GM18858 (cell line): ENCODE measurements around the gene KIAA0232.
"Not testable (repeated sequence)": the region's sequence is repeated elsewhere in the genome, so short reads cannot be mapped to it uniquely, and the experiment has no call there.

Experiments used
- ATAC-seq: cut with Tn5 transposase; IDR thresholded peaks from one replicate; pipeline ENCODE4 v1.9.1; 2021; ENCODE audit not compliant: unreplicated experiment

Gene KIAA0232

DNA sequence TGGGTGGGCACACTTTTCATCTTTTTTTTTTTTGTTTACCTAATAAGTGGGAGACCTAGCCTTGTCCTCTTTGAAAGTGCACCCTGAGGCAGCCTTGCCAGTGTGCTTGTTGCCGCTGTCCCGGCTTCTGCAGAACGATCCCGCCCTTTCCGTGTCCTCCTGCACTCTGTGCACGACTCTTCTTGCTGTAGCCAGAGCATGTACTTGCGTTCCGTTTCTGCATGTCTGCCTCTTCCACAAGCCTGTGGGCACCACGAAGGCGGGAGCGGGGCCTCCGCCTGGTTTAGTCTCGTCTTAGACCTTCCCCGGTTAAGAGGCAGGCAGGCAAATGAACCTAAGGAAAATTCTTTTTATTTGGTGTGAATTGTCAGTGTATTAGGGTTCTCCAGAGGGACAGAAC lies 94.5 kb downstream of the KIAA0232 start:
- ATAC-seq = no peak

DNA sequence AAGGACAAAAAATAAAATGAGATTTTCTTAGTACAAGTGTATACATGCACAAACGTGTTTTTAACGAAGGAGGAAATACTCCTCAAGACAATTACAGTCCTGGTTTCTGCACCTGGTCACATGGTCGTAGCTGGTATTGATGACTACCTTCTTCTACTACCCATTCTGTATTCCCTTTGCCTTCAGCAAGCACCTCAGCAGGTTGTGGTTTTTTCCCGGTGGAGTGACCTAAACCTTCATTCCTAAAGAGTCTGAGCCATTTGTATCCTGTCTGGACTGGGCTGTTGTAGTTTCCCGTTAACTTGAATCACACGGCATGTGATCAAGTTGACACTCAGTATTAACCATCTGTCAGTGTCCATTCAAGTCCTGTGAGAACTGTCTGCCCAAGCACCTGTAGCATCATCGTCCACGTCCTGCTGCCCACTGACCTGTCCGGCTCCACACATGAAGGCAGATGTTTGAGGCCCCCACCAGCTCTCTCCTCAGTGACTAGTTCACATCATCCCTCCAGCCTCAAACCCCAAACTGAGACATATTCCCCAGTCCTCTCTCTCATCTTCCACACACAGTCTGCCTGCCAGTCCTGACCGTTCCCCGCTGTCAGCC lies 96.0 kb downstream of the KIAA0232 start:
- ATAC-seq = no peak

DNA sequence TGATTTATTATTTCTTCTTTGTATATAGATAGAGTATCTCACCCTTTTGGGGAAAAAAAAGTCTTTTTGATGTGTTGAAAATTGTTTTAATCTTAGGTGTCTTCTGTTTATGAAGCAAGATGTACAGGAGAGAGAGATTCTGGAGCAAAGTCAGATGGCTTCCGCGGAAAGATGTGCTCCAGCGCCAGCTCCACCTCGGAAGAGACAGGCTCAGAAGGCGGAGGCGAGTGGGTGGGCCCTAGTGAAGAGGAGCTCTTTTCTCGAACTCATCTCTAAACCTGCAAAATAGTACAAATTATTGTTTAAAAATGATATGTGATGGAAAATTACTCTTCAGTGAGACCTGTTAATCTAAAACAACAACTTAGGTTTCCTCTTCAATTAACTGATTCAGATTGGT lies 98.2 kb downstream of the KIAA0232 start:
- no peak for ATAC-seq

DNA sequence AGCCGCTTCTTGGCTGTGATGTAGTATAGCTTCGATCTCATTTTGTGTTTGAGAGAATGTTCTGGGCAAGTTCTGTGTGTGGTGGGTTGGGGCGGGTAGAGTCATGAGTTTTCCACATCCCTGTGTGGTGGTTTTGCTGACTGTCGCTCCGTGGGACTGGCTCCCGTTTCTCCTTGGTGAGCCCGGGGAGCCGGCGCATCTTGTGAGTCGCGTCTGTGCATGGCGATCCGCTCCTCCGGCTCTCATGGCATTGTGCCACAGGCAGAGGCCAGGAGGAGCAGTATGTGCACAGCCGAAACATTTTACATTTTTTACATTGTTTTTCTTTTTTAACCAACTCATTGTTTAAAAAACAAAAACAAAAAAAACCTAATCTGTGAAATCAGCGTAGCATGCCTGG lies 99.4 kb downstream of the KIAA0232 start:
- ATAC-seq = no peak

DNA sequence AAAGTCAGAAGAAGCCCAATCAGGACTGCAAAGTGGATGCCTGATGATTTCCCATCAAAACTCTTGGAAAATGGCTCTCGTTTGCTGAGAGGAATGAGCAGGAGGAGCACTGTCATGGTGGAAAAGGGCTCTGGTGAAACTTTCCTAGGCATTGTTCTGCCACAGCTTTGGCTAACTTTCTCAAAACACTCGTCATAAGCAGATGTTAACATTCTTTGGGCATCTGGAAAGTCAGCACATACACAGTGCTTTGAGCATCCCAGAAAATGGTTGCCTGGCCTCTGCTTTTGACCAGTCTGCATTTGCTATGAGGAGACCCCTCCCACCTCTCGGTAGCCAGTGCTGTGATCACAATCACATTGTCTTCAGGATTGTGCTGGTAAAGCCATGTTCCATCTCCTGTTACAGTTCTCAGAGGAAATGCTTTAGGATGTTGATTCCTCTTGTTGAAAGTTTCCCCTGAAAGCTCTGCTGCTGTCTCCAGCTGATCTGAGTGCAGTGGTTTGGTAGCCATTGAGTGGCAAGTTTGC lies 101.9 kb downstream of the KIAA0232 start:
- ATAC-seq = no peak

DNA sequence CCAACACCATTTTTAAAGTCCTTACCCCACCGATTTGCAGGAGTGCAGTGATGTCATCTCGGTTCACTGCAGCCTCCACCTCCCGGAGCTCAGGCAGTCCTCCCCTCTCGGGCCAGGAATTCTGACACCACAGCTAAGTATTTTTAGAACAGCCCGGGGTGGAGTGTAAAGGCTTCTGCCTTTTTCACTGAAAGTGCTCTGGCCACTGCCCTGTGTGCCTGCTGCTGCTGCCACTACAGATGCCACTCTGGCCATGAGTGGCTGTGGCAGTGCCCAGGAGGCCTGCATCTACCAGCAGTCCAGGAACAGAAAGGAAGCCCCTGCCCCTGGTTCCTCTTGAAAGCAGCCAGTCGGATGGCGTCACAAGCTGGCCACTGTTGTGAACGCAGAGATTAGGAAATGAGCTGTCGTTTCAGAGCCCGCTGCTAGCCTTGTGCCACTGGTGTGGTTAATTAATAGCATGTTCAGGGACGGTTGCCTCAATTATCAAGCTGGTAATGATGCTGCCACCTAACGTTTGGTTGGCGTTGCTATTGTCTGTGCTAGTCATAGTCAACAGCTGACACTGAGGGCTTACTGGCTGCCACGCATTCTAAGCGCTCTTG lies 103.5 kb downstream of the KIAA0232 start:
- no peak for ATAC-seq

DNA sequence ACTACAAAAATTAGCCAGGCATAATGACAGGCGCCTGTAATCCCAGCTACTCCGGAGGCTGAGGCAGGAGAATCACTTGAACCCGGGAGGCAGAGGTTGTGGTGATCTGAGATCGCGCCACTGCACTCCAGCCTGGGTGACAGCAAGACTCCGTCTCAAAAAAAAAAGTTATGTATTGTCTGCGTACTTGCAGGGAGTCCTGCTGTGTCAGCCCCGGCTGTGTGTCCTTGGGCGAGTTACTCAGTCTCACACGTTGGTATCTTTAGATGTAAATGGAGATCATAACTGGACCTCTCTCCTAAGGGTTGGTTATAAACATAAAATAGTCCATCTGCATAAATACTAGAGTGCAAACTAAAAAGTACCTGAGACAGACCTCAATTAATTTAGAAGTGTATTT lies 104.4 kb downstream of the KIAA0232 start:
- no peak for ATAC-seq

DNA sequence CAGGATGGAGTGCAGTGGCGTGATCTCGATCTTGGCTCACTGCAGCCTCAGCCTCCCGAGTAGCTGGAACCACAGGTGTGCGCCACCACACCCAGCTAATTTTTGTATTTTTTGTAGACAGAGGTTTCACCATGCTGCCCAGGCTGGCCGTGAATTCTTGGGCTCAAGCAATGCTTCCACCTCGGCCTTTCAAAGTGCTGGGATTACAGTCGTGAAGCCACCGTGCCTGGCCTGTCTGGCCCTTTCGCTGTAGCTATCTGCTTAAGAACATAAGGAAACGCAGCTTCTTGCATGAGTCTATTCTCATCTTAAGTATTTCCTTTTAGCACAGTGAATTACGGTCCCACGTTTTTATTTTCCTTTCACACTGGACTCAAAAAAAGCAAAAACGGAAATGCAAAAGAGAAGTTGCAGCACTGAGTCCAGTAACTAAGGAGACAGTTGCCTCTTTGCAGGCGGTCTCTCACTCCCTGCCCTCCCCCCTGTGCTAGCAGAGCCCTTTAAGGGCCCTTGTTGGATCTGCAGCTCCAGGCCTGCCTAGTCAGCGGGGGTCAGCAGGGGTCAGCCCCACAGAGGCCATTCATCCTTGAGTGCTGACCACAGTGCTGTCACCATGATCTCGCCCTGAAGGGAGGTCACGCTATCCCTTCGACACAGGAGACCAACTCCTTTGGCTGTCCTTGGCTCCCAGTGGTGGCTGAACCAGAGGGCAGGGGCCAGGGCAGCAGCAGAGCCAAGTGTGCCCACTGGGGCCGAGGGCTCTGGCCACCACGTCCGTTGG lies 105.3 kb downstream of the KIAA0232 start:
- no peak for ATAC-seq

DNA sequence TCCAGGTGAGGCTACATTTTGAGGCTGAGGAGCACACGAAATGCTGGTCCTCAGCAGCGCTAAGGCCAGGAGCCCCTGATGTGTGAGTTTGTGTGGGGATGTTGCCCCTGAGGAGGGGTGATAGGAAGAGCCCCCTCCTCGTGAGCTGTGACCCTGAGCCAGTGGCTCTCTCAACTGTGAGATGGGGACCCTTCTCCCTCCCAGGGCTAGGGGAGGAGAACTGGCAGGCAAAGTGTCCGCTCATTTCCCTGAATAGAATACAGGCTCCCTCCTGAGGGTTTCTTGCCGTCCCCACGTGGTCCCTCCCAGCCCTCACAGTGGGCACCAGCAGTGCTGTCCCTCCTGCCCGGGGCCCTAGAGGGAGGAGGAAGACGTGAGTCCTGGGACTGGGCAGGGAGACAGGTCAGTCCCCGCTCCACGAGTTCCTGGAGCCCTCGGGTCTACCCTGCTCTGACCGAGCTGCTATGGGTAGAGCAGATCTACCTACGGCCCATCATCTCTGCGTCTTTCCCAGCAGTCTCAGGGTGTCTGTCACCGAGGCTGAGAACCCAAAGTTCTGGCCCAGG lies 106.1 kb downstream of the KIAA0232 start:
- no peak for ATAC-seq

DNA sequence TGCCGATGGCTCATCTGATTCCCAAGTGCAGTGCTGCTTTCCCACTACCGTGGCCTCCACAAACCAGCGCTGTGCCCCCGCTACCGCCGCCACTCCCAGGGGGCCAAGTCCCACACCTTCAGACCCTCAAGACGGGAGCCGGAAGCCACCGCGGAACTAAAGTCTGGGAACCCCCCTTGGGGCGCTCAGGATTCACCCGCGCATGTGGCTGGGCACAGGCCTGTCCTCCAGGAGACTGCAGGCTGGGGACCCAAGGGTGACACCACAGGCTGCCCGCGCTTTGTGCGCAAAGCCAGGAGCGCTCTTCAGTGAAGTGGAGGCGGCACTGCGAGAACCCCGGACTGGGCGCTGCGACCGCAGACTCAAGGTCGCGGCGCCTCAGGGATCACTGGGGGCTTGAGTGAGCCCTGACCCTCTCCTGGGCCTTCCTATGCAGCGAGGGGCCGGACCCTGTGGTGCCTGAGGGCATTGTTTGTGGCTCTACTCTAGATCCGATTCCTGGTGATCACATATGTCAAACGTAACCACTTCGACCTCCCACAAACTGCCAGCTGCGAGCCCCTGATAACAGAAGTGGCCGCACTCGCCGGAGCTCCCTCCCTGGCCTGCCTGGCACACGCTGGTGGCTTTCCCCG lies 106.7 kb downstream of the KIAA0232 start:
- ATAC-seq = no peak

DNA sequence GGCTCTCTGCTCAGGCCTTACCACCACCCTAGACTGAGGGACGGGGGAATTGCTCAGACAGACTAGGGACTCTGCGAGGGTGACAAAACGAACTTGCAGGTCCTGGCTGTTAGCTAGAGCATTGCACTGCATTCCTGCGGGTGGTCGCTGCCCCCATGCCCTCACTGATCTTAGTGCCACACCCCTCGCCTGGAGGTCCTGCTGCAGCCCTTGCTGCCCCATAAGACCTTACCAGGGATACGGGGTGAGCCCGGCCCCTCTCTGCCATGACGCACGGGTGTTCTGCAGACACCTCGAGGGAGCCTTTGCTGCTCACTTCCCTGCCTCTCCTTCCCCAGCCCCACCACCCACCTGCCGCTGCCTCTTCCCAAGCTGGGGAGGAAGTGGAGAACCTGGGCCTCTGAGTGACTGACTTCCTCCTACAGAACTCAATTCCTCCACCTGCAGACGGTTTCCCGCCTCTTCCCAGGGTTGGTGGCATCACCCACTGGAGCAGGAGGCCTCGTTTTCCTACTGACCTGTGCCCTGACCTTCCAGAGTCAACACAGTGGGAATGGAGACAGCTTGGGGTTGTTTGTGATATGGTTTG lies 107.3 kb downstream of the KIAA0232 start:
- ATAC-seq = no peak

DNA sequence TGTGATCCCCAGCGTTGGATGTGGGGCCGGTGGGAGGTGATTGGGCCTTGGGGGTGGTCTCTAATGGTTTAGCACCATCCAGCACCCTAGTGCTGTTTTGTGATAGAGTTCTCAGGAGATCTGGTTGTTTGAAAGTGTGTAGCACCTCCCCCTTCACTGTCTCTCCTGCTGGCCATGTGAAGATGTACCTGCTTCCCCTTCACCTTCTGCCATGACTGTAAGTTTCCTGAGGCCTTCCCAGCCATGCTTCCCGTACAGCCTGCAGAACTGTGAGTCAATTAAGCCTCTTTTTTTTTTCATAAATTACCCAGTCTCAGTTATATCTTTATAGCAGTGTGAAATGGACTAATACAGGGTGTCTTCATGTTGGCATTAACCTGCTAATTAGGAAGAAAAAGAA lies 107.8 kb downstream of the KIAA0232 start:
- no peak for ATAC-seq

DNA sequence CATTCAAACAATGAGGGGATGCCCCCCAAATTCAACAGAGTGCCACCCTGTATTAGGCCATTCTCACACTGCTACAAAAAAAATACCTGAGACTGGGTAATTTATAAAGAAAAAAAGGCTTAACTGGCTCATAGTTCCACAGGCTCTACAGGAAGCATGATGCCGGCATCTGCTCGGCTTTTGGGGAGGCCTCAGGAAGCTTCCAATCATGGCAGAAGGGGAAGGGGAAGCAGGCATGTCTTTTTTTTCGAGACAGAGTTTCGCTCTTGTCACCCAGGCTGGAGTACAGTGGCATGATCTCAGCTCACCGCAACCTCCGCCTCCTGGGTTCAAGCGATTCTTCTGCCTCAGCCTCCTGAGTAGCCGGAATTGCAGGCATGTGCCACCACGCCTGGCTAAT lies 108.4 kb downstream of the KIAA0232 start:
- ATAC-seq = not testable (repeated sequence)

DNA sequence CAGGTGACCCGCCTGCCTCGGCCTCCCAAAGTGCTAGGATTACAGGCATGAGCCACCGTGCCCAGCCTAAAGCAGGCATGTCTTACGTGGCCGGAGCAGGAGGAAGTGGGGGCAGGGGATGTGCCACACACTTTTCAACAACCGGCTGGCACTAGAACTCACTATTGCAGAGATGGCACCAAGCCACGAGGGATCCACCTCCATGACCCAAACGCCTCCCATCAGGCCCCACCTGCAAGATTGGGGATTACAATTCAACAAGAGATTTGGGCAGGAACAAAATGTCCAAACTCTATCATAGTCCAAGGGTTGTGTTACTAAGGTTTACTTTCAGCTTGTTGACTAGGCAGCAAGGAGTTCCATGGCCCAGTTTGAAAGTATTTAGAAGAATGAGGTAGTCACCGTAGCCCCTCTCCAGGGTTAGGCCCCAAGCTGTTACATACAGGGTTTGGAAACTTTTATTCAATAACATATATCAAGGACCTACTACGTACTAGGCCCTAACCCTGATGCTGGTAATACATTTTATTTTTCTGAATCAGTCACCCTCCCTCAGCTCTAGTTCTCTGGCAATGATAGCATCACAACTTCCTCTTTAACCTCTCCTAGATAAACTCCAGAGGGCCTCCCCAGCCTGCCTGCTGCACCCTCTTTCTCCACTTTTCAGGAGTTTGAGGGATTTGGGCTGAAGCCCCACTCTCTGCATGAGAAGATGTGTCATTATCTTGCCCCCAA lies 109.1 kb downstream of the KIAA0232 start:
- no peak for ATAC-seq

DNA sequence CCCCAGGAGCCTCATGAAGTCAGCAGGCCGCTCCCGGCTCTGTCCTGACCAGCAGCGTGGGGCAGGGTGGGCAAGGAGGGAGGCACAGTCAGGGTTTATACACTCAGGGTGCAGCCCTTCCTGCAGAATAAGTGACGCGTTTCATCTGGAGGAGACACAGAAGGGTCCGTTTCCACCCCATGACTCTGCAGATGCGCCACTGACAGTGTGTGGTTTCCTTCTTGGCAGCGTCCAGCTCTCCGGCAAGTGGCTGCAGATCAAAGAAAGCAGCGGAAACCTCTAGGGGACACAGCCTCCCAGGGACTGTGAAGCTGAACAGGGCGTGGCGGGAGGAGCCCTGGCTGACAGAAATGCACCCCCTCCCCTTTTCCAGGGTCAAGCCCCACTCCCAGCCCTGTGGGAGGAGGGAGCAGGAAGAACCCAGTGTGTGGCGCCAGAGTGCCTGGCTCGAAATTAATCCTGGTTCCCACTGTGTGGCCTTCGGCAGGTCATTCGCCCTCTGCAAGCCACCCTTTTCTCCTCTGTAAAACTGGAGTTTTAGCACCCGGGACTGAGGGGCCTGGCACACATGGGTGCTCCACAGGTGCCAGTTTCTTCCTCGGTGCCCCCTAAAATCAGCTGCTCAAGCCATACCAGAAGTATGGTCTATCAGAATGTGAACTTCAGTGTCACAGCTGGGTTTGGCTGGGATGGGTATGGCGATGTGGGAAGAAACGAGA lies 109.8 kb downstream of the KIAA0232 start:
- ATAC-seq = no peak

DNA sequence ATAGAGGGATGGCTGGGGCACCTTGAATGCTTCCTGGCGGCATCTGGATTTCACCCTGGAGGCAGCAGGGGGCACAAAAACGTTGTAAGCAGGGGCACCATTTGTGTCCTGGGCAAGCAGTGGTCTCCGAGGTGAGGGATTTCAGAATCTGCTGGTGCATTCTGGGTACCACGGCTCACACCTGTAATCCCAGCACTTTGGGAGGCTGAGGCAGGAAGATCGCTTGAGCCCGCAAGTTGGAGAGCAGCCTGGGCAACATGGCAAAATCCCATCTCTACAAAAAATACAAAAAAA lies 110.3 kb downstream of the KIAA0232 start:
- ATAC-seq = no peak

DNA sequence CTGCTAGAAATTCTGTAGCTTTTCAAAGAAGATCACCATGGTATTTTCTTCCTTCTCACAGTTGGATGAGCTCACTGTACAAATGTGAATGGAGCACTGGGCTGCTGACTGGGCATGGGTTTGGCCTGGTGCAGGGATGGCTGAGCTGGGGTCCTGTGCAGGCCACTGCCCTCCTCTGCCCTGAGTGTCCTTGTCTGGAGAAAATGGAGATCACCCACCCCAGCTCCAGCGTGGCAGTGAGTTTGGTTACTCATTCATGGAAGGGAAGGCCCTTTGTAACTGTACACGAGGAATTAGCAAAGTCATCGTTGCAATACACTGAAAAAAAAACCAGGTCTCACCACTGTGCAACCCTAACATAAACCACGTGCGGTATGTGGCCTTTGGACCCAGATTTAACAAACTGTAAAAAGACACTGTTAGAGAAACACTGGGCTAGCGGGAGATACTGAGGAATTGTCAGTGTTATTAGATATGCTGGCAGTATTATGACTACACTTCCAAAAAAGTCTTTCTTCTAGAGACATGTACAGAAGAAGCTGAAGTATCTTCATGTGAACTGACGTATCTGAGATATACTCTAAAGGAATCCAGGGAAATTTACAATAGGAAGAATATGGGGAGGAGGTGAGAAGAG lies 111.0 kb downstream of the KIAA0232 start:
- ATAC-seq = no peak

DNA sequence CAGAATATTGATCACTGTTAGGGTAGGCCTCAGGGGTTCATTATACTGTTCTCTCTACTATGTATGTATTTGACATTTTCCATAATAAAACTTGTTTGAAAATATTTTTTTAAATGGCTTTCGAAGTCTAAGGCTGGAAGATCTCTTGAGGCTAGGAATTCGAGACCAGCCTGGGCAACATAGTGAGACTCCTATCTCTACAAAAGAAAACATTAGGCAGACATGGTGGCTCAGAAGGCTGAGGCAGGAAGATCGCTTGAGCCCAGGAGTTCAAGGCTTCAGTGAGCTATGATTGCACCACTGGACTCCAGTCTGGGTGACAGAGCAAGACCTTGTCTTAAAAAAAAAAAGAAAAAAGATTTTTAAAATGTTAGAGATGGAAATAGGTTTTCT lies 111.6 kb downstream of the KIAA0232 start:
- ATAC-seq = no peak
